GM12891 (cell line): ENCODE results near the gene EEIG1.
A peak's percentile ranks its signal among the peaks of the same experiment; 100 is the strongest.

ENCODE experiments used
- DNase-seq: peaks from one replicate; pipeline ENCODE4 v3.0.0; 2011; ENCODE audit warnings: low spot score; ENCODE audit not compliant: insufficient read length
- FAIRE-seq: peaks from 2 replicates; lab custom pipeline; 2011; peaks lifted over from hg19 to GRCh38; lab: Jason Lieb, UNC
- PAX5 ChIP-seq: IDR thresholded peaks from 2 replicates; pipeline ENCODE4 v1.6.1; 2011; ENCODE audit warnings: low read length, moderate library complexity, mild to moderate bottlenecking; ENCODE audit not compliant: insufficient read depth, severe bottlenecking
- POLR2A ChIP-seq: IDR thresholded peaks from 2 replicates; pipeline ENCODE4 v1.6.1; 2011; ENCODE audit warnings: low read depth, low read length, control low read depth
- POLR2AphosphoS5 ChIP-seq: IDR thresholded peaks from 2 replicates; pipeline ENCODE4 v1.6.1; 2011; ENCODE audit warnings: low read depth, low read length, control low read depth
- POU2F2 ChIP-seq: IDR thresholded peaks from 2 replicates; pipeline ENCODE4 v1.6.1; 2011; ENCODE audit warnings: low read depth, mild to moderate bottlenecking, control low read depth, low read length, moderate library complexity
- SPI1 ChIP-seq: IDR thresholded peaks from 2 replicates; pipeline ENCODE4 v1.6.1; 2011; ENCODE audit warnings: low read depth, low read length, control low read depth
- TAF1 ChIP-seq: IDR thresholded peaks from 2 replicates; pipeline ENCODE4 v1.6.1; 2011; ENCODE audit warnings: low read depth, low read length, control low read depth

EEIG1 gene

GRCh38 chr9:127942216-127943010 is 38.4 kb downstream of the EEIG1 start:
- FAIRE-seq (peak; percentile 90), DNase-seq (peak; percentile 69)
- TF ChIP-seq POLR2A (no peak), POU2F2 (peak; percentile 67; the same call in 1 of the 2 replicates)

DNA sequence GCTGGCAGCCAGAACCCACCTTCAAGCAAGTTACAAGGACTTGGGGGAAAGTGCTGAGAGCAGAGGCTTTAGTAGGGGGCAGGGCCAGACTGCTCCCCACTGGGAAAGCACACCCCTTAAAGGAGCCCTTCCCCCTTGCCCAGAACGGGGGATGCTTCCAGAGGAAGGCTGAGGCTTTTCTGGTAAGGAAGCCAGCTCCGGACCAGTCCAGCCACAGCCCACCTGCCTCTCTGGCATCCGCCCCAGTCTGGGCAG is 38.9 kb downstream of the EEIG1 start:
- DNase-seq (no peak), FAIRE-seq (no peak)
- TF ChIP-seq SPI1, result no peak
- TF ChIP-seq TAF1, result no peak
- TF ChIP-seq PAX5, result no peak
- TF ChIP-seq POU2F2, result no peak
- no peak for TF ChIP-seq POLR2AphosphoS5

- FAIRE-seq (no peak), DNase-seq (no peak)
- TF ChIP-seq POU2F2 (no peak), PAX5 (no peak), TAF1 (no peak), SPI1 (no peak), POLR2A (no peak)
These were observed 39.5 kb downstream of the EEIG1 start for GRCh38 chr9:127941062-127941960.

DNA sequence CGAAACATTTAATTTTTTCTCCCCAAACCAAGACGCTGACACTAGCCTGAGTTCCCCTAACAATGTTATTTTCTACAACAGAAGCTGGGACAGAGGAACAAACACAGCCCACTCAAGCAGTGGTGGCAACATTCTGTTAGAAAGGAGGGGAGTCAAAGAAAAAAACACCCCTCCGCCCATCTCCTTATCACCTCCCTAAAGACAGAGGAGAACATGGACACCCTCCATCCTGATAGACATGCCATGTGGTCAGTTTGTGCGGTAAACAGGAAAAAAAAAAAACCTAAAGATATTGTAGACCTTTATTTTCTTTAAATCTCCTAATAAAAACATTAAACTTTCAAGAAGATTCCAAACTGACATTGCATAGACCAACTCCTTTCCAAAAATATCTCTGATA is 40.2 kb downstream of the EEIG1 start:
- DNase-seq, result no peak
- no peak for FAIRE-seq
- TF ChIP-seq SPI1 (no peak), POU2F2 (no peak), POLR2AphosphoS5 (no peak), PAX5 (no peak), TAF1 (no peak), POLR2A (no peak)

DNA sequence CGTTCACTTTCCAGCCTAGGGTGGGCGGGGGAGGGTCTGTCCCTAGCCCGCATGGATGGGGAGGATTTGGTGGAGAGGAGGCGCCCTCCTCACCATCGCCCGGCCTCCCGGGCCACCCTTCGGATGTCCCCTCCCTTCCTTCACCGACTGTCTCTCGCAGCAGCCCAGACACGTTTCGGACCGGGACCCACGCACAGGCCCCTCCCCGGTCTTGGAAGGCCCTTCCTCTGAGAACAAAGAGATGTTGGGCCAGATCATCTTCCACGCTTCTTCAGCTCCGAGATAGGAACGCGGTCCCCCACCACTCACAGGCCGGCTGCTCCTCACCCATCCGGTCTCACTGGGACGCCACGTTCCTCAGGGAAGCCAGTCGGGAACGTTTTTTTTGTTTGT is 42.5 kb downstream of the EEIG1 start:
- TF ChIP-seq POLR2AphosphoS5, result no peak
- DNase-seq (no peak), FAIRE-seq (no peak)

DNA sequence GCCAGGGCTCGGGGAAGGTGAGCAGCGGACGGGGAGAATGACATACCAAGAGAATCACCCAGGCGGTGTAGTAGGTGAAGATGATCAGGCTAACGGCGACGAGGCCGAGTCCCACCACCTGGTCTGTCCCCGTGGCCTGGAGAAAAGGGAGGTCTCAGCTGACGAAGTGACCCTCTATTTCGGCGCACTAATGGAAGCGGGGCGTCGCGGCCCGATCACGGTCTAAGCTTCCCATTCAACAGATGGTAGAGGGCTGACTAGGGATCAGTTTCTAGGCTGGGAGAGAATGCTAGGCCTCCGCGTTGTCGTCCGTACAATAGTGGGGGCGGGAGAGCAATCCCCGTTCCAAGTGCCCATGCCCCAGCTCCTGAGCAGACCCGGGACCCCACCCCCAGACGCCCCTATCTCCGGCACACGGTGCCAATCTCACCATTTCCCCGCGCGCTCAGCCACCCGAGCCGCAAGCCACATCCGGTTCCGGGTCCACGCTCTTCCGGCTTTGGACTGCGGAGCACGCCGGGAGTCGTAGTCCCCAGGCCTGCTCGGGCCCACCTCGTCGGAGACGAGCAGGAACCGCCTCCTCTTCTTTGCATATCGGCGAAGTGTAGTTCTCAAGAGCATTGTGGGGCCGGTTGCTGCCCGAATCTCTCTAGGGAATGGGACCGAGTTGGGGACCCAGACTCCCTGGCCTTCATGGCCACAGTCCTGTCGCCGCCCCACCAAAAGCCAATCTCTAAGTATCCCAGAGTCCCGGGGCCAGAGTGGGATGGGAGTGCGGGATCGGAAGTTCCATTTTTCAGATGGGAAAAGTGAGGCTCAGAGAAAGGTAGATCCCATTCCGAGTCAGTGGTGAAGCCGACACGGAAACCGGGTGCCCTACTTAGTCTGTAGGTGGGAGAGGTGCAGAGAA is 43.1 kb downstream of the EEIG1 start, which contains the start of gene DPM2:
Gene DPM2 (minus strand): TSS at position 467 of the 910 bp plus-strand sequence. CDS start 34 bp downstream, at position 433.
- FAIRE-seq, result peak; percentile 92
- TF ChIP-seq PAX5, result peak; percentile 84
- TF ChIP-seq POLR2A, result peak; percentile 67; the same call in 1 of the 2 replicates
- peak; percentile 51; the same call in 1 of the 2 replicates for TF ChIP-seq TAF1
- peak; percentile 81; the same call in 1 of the 2 replicates for TF ChIP-seq POLR2AphosphoS5
- TF ChIP-seq POU2F2, result peak; percentile 93
- TF ChIP-seq SPI1, result no peak
- peak; percentile 97 for DNase-seq

DNA sequence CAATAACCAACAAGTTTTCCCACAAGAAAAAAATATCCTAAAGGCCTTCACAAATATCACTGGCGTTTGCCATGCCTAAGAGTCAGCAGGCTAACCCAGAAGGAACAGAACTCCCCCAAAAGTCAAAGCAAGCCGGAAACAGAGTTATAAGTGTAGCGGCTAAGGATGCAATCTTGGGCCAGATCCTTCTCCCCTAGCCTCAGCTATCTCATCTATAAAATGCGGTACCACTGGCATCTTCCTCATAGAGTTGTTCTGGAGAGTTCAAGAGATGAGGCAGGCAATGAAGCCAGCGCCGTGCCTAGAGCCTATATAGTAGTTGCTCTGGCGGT is 43.8 kb downstream of the EEIG1 start:
- DNase-seq (no peak), FAIRE-seq (no peak)
- TF ChIP-seq PAX5 (no peak), POLR2A (no peak), SPI1 (no peak), TAF1 (no peak), POU2F2 (no peak), POLR2AphosphoS5 (no peak)

DNA sequence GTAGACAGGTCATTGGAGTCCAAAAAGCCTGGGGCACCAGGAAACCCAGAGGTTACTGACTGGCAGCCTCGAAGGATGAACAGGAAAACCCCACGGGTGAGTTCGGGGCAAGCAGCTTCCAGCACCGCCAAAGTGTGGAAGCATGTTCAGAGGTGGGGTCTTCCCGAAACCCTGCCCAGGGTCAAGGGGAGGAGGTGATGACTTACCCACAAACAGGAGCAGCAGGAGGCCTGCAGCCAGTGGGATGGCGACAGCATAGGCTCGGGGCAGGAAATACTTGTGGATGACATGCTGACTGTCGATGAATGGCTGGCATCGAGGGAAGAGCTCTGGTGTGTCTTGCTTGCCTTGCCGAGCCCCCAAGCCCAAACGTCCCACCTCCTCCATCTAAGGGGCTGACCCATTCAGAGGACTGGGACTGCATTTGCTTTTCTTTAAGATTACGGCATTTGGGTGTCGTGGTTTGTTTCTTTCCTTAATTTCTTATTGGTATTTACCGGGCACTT is 44.4 kb downstream of the EEIG1 start:
- FAIRE-seq (no peak), DNase-seq (no peak)
- no peak for TF ChIP-seq POLR2AphosphoS5
- no peak for TF ChIP-seq TAF1
- no peak for TF ChIP-seq POLR2A
- no peak for TF ChIP-seq PAX5
- TF ChIP-seq SPI1, result no peak
- TF ChIP-seq POU2F2, result no peak

GRCh38 chr9:127935765-127936221 is 45.0 kb downstream of the EEIG1 start:
- TF ChIP-seq POLR2AphosphoS5, result no peak
- TF ChIP-seq TAF1, result no peak
- no peak for TF ChIP-seq PAX5
- TF ChIP-seq POU2F2, result no peak
- TF ChIP-seq SPI1, result no peak
- TF ChIP-seq POLR2A, result no peak
- DNase-seq, result no peak
- no peak for FAIRE-seq
